Pancreas (tissue), 10 donors: ENCODE data around the gene KCNQ1OT1. TPM values are rescaled to one million over a fixed set of nuclear protein-coding genes. Genes with fewer than 3 reads are reported as not detected.

ENCODE experiments used
- ATAC-seq, 4 donors: fragments of 200-7000 bp; cut with Tn5 transposase; one replicate each; pipeline versions ENCODE4 v1.8.0 to v1.9.1; 2020; ENCODE audit warnings: mild to moderate bottlenecking in 4 of 4, moderate library complexity in 4 of 4
- DNase-seq, 6 donors: peaks; one replicate each; pipeline ENCODE4 v3.0.0-alpha.2; 2020
- FAIRE-seq: peaks from 2 replicates; lab custom pipeline; 2012; peaks lifted over from hg19 to GRCh38; lab: Jason Lieb, UNC
- H3K27ac ChIP-seq, 4 donors: fragments of 200-600 bp; sonication (generic); 1 replicate in 3 of 4; 2 replicates in 1 of 4; pipeline versions ENCODE4 v1.5.0 to v1.8.0; 2020
- H3K27me3 ChIP-seq, 4 donors: fragments of 200-600 bp; one replicate each; pipeline ENCODE4 v1.8.0; 2021
- H3K36me3 ChIP-seq, 3 donors: fragments of 200-600 bp; sonication (generic) in 1 of 3; one replicate each; pipeline versions ENCODE4 v1.5.0 to v1.8.0; 2020 to 2021
- H3K4me1 ChIP-seq, 3 donors: fragments of 200-600 bp; one replicate each; pipeline ENCODE4 v1.8.0; 2021
- H3K4me3 ChIP-seq, 4 donors: fragments of 200-600 bp; sonication (generic) in 2 of 4; one replicate each; pipeline versions ENCODE4 v1.5.0 to v1.8.0; 2020 to 2021
- H3K9me3 ChIP-seq, 4 donors: fragments of 200-600 bp; one replicate each; pipeline ENCODE4 v1.8.0; 2021
- WGBS, 2 donors: extraction: QIAGEN DNeasy Blood & Tissue Kit; methylation state at CpG; one replicate each; pipeline ENCODE4 v1.1.7; 2013; 5-methylcytosine and 5-hydroxymethylcytosine counted together
- intact Hi-C, 3 donors: fragments of 100-400 bp; cut with DNase I; formaldehyde crosslinking; loops; one replicate each; pipeline versions ENCODE4 v1.11.1 to v1.14.2; 2022
- polyA plus RNA-seq, 2 donors: library from polyadenylated mRNA; stranded (reverse); fragments of 200-250 nt; gene quantifications; one replicate each; pipeline ENCODE4 v1.2.3, GENCODE V29; 2013
- total RNA-seq, 6 donors: library from RNA; stranded (reverse); fragmentation: NEBNext Ultra II Directional in 4 of 6; extraction: Animal tissue kit (Norgen Biotek cat#: 25700) in 4 of 6; gene quantifications; one replicate each; pipeline versions ENCODE4 v1.2.1 to v1.2.4, GENCODE V29; 2021 to 2023
- TF ChIP-seq, protein P1 (sequence below), 4 donors: fragments of 200-600 bp; sonication (generic) in 3 of 4; IDR thresholded peaks; one replicate each; pipeline versions ENCODE4 v1.5.0 to v1.8.0; 2021; ENCODE audit warnings: antibody characterized with exemption in 4 of 4
- donor health status: healthy with polysubstance abuse.
- donor health status: DM: no; HTN: no; CAD: no; lungs with moderate emphysema.
- donor health status: DM: no; HTN: no; CAD: no.
- donor health status: control.
- donor health status: control.
- donor health status: Bipolar disorder and iron deficiency.
- donor health status: DM: yes; HTN: yes; CAD: no.
- donor health status: DM: no; HTN: no; CAD: no.
- donor health status: DM: no; HTN: no; CAD: no.
- donor health status: DM: yes; HTN: yes; CAD: no.

The KCNQ1OT1 gene
- total and polyA plus RNA-seq, 8 donors = 0.31 to 1.9 (median 1.4) TPM

- Histone ChIP-seq H3K27me3 (no peaks in the 10 kb centered on the region), H3K4me1 (no peaks in the 10 kb centered on the region), H3K36me3 (no peaks in the 10 kb centered on the region), H3K9me3 (peaks cover 0 to 3% (median 0%) of the 10 kb centered on the region in 4 donors), H3K27ac (no peak overlapping the region), H3K4me3 (no peak overlapping the region)
- TF ChIP-seq, protein P1, sequence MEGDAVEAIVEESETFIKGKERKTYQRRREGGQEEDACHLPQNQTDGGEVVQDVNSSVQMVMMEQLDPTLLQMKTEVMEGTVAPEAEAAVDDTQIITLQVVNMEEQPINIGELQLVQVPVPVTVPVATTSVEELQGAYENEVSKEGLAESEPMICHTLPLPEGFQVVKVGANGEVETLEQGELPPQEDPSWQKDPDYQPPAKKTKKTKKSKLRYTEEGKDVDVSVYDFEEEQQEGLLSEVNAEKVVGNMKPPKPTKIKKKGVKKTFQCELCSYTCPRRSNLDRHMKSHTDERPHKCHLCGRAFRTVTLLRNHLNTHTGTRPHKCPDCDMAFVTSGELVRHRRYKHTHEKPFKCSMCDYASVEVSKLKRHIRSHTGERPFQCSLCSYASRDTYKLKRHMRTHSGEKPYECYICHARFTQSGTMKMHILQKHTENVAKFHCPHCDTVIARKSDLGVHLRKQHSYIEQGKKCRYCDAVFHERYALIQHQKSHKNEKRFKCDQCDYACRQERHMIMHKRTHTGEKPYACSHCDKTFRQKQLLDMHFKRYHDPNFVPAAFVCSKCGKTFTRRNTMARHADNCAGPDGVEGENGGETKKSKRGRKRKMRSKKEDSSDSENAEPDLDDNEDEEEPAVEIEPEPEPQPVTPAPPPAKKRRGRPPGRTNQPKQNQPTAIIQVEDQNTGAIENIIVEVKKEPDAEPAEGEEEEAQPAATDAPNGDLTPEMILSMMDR (IDR thresholded peaks at IDR 0.05) = no peak
- FAIRE-seq (no peak), DNase-seq (peak in 2 of 6 donors; percentile 11 to 32), ATAC-seq (no peak)
- WGBS, 2 donors = 91 to 94% methylated on average over 7 of the region's 7 CpGs
- intact Hi-C loops = no loop called here
Measured at GRCh38 chr11:2651826-2652271, 47.9 kb downstream of the KCNQ1OT1 start.

- no peak overlapping the region for H3K27ac ChIP-seq
- no peaks in the 10 kb centered on the region for H3K4me1 ChIP-seq
- FAIRE-seq (no peak), ATAC-seq (no peak), DNase-seq (no peak)
- H3K9me3 ChIP-seq = peaks cover 0 to 3% (median 0%) of the 10 kb centered on the region in 4 donors
- no peaks in the 10 kb centered on the region for H3K36me3 ChIP-seq
- no peak overlapping the region for H3K4me3 ChIP-seq
- TF ChIP-seq, protein P1 (IDR thresholded peaks at IDR 0.05) = no peak
- intact Hi-C loops = no loop called here
- 91 to 94% methylated on average over 4 of the region's 4 CpGs for WGBS, 2 donors
- no peaks in the 10 kb centered on the region for H3K27me3 ChIP-seq
Measured at GRCh38 chr11:2651054-2651617, 48.7 kb downstream of the KCNQ1OT1 start.

DNA sequence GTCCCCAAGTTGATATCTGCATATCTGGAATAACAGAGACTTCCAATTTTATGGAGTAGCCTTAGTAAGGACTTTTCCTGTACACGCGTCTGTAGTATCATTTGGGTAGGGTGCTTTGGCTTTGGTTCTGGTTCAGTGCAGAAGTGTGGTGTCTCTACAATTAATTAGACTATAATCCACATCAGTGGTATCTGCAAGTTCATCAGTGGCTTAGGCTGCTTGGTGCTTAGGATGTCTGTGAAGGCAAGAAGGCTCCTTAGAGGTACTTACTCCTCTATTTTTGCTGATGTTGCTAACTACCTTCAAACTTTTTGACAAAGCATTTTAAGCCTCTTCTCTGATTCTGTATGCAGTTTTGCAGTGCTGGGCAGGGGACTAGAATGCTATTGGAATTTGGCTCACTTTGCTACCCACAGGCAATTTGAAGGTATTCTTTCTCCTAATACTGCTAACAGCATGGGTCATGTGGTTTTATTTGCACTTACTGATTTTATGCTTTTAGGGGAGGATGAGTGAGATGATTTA is 49.4 kb downstream of the KCNQ1OT1 start:
- FAIRE-seq = no peak
- TF ChIP-seq, protein P1 (IDR thresholded peaks at IDR 0.05) = no peak
- 98 to 100% methylated on average over 2 of the region's 2 CpGs for WGBS, 2 donors
- peaks cover 0 to 3% (median 0%) of the 10 kb centered on the region in 4 donors for H3K9me3 ChIP-seq
- H3K27me3 ChIP-seq = no peaks in the 10 kb centered on the region
- H3K4me1 ChIP-seq = no peaks in the 10 kb centered on the region
- no peak overlapping the region for H3K27ac ChIP-seq
- DNase-seq = no peak
- no peak for ATAC-seq
- intact Hi-C loops = no loop called here
- H3K4me3 ChIP-seq = no peak overlapping the region
- no peaks in the 10 kb centered on the region for H3K36me3 ChIP-seq

DNA sequence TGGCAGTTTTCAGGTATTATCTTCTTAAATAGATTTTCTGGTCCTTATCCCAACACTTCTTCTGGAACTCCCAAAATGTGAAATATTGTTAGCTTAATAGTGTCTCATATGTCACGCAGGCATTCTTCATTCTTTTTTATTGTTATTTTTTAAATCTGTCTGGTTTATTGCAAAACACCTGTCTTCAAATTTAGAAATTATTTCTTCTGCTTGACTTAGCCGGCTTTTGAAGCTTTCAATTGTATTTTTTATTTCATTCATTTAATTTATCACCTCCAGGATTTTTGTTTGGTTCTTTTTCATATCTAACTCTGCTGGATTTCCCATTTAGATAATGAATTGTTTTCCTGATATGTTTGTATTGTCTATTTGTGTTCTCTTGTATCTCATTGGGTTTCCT is 49.9 kb downstream of the KCNQ1OT1 start:
- Histone ChIP-seq H3K27me3 (no peaks in the 10 kb centered on the region), H3K36me3 (no peaks in the 10 kb centered on the region), H3K4me1 (no peaks in the 10 kb centered on the region), H3K27ac (no peak overlapping the region), H3K4me3 (no peak overlapping the region), H3K9me3 (peaks cover 0 to 3% (median 0%) of the 10 kb centered on the region in 4 donors)
- intact Hi-C loops = no loop called here
- DNase-seq (no peak), FAIRE-seq (no peak), ATAC-seq (no peak)
- TF ChIP-seq, protein P1 (IDR thresholded peaks at IDR 0.05) = no peak
- WGBS, 2 donors = 95 to 98% methylated on average over 2 of the region's 2 CpGs

DNA sequence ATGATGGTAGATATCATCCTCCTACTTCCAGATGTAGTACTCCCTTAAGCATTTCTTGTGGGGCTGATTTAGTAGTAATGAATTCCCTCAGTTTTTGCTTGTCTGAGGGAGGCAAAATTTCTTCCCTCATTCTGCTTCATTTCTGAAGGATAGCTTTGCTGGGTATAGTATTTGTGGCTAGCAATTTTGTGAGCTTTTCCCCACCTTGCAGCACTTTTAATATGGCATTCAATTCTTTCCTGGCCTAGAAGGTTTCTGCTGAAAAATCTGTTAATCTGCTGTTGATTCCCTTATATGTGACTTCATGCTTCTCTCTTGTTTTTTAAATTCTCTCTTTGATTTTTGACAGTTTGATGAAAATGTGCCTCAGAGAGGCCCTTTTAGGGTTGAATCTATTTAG is 50.4 kb downstream of the KCNQ1OT1 start:
- no peaks in the 10 kb centered on the region for H3K4me1 ChIP-seq
- intact Hi-C loops = no loop called here
- DNase-seq (no peak), FAIRE-seq (no peak), ATAC-seq (no peak)
- TF ChIP-seq, protein P1 (IDR thresholded peaks at IDR 0.05) = no peak
- H3K27ac ChIP-seq = no peak overlapping the region
- H3K4me3 ChIP-seq = no peak overlapping the region
- H3K9me3 ChIP-seq = peaks cover 0 to 3% (median 0%) of the 10 kb centered on the region in 4 donors
- no peaks in the 10 kb centered on the region for H3K27me3 ChIP-seq
- H3K36me3 ChIP-seq = no peaks in the 10 kb centered on the region
